ENCODE data around the gene TAF11L10. TPM values are rescaled to one million over a fixed set of nuclear protein-coding genes. Genes with fewer than 3 reads are reported as not detected.
A peak's percentile ranks its signal among the peaks of the same experiment; 100 is the strongest.
"Not testable (repeated sequence)": the region's sequence is repeated elsewhere in the genome, so short reads cannot be mapped to it uniquely, and the experiment has no call there.

The TAF11L10 gene
- total RNA-seq, 1 donor from 2014 or later = not detected

GRCh38 chr5:17614872-17615605, 17.4 kb upstream of the TAF11L10 start:
- DNase-seq (ENCODE audit: low spot score in 2 of 2, unreplicated experiment in 2 of 2) = no peak
- TF ChIP-seq CTCF (IDR thresholded peaks at IDR 0.05; ENCODE audit: unreplicated experiment) = no peak
- Mint-ChIP-seq H3K27me3 (ENCODE audit: low read depth) (peaks cover 1% of the 10 kb centered on the region), H3K4me3 (no peak overlapping the region), H3K4me1 (no peaks in the 10 kb centered on the region), H3K36me3 (no peaks in the 10 kb centered on the region), H3K9me3 (peaks cover 8% of the 10 kb centered on the region), H3K27ac (no peak overlapping the region)

- not testable (repeated sequence) for H3K4me1 Mint-ChIP-seq; H3K36me3 Mint-ChIP-seq; DNase-seq (ENCODE audit: low spot score in 2 of 2, unreplicated experiment in 2 of 2); H3K27ac Mint-ChIP-seq; H3K9me3 Mint-ChIP-seq; H3K4me3 Mint-ChIP-seq; H3K27me3 Mint-ChIP-seq (ENCODE audit: low read depth)
Measured at GRCh38 chr5:17610092-17610491, 12.5 kb upstream of the TAF11L10 start, which contains the start of gene TAF11L12. TSS of gene TAF11L12 (plus strand) at chr5:17610392.

- H3K4me3 Mint-ChIP-seq; H3K27ac Mint-ChIP-seq; H3K4me1 Mint-ChIP-seq; H3K36me3 Mint-ChIP-seq; H3K27me3 Mint-ChIP-seq (ENCODE audit: low read depth); DNase-seq (ENCODE audit: low spot score in 2 of 2, unreplicated experiment in 2 of 2); H3K9me3 Mint-ChIP-seq: not testable (repeated sequence)
Measured at GRCh38 chr5:17607461-17607860, 9.8 kb upstream of the TAF11L10 start.

GRCh38 chr5:17604951-17605350, 7.3 kb upstream of the TAF11L10 start:
- Mint-ChIP-seq H3K27me3 (ENCODE audit: low read depth) (no peaks in the 10 kb centered on the region), H3K4me3 (no peak overlapping the region)

GRCh38 chr5:17603880-17604279, 6.3 kb upstream of the TAF11L10 start, which contains the start of gene TAF11L11:
TSS of gene TAF11L11 (plus strand) at chr5:17604183.
- not testable (repeated sequence) for DNase-seq (ENCODE audit: low spot score in 2 of 2, unreplicated experiment in 2 of 2); H3K27me3 Mint-ChIP-seq (ENCODE audit: low read depth); H3K36me3 Mint-ChIP-seq; H3K9me3 Mint-ChIP-seq; H3K27ac Mint-ChIP-seq; H3K4me1 Mint-ChIP-seq; H3K4me3 Mint-ChIP-seq

More at GRCh38 chr5:17604951-17605350, 7.3 kb upstream of the TAF11L10 start:
- no peak overlapping the region for H3K27ac Mint-ChIP-seq
- H3K4me1 Mint-ChIP-seq = no peaks in the 10 kb centered on the region
- TF ChIP-seq CTCF (IDR thresholded peaks at IDR 0.05; ENCODE audit: unreplicated experiment) = no peak
- no peaks in the 10 kb centered on the region for H3K9me3 Mint-ChIP-seq
- no peak for DNase-seq (ENCODE audit: low spot score in 2 of 2, unreplicated experiment in 2 of 2)
- H3K36me3 Mint-ChIP-seq = no peaks in the 10 kb centered on the region

- not testable (repeated sequence) for H3K36me3 Mint-ChIP-seq; H3K27ac Mint-ChIP-seq; H3K4me1 Mint-ChIP-seq; H3K4me3 Mint-ChIP-seq; H3K27me3 Mint-ChIP-seq (ENCODE audit: low read depth); H3K9me3 Mint-ChIP-seq
- peak; percentile 57 to 60 for DNase-seq (ENCODE audit: low spot score in 2 of 2, unreplicated experiment in 2 of 2)
Measured at GRCh38 chr5:17594255-17594654, 3.4 kb downstream of the TAF11L10 start, which contains the start of gene TAF11L9. TSS of gene TAF11L9 (minus strand) at chr5:17594394.

- not testable (repeated sequence) for H3K4me1 Mint-ChIP-seq; H3K27me3 Mint-ChIP-seq (ENCODE audit: low read depth); H3K27ac Mint-ChIP-seq; H3K9me3 Mint-ChIP-seq; DNase-seq (ENCODE audit: low spot score in 2 of 2, unreplicated experiment in 2 of 2); H3K36me3 Mint-ChIP-seq; H3K4me3 Mint-ChIP-seq
Measured at GRCh38 chr5:17590860-17591259, 6.8 kb downstream of the TAF11L10 start, which contains the start of gene TAF11L8. TSS of gene TAF11L8 (minus strand) at chr5:17590960.

GRCh38 chr5:17585658-17586057, 12.0 kb downstream of the TAF11L10 start, which contains the start of gene TAF11L7:
TSS of gene TAF11L7 (minus strand) at chr5:17585758.
- H3K4me1 Mint-ChIP-seq; H3K36me3 Mint-ChIP-seq; H3K9me3 Mint-ChIP-seq; H3K27ac Mint-ChIP-seq; DNase-seq (ENCODE audit: low spot score in 2 of 2, unreplicated experiment in 2 of 2); H3K4me3 Mint-ChIP-seq; H3K27me3 Mint-ChIP-seq (ENCODE audit: low read depth): not testable (repeated sequence)

Other genes starting within 250 kb of the TAF11L10 start
- not detected in 3 replicates for gene TAF11L2, start 99.6 kb downstream of the TAF11L10 start, total RNA-seq
- not detected in 3 replicates for gene TAF11L3, start 79.5 kb downstream of the TAF11L10 start, total RNA-seq
- gene TAF11L4, start 76.0 kb downstream of the TAF11L10 start, total RNA-seq = not detected in 3 replicates
- gene TAF11L5, start 72.6 kb downstream of the TAF11L10 start, total RNA-seq = not detected in 3 replicates
- gene TAF11L6, start 69.2 kb downstream of the TAF11L10 start, total RNA-seq = not detected in 3 replicates
- not detected in 3 replicates for gene TAF11L7, start 12.1 kb downstream of the TAF11L10 start, total RNA-seq
- not detected in 3 replicates for gene TAF11L8, start 6.9 kb downstream of the TAF11L10 start, total RNA-seq
- not detected in 3 replicates for gene TAF11L9, start 3.4 kb downstream of the TAF11L10 start, total RNA-seq
- gene TAF11L11, start 6.4 kb upstream of the TAF11L10 start, total RNA-seq = not detected in 3 replicates
- not detected in 3 replicates for gene TAF11L12, start 12.6 kb upstream of the TAF11L10 start, total RNA-seq
- not detected in 3 replicates for gene TAF11L13, start 34.3 kb upstream of the TAF11L10 start, total RNA-seq
- gene TAF11L14, start 36.6 kb upstream of the TAF11L10 start, total RNA-seq = not detected in 3 replicates

All from mesothelial cell of epicardium (in vitro differentiated cells).